SK-N-SH (cell line): ENCODE measurements around the gene CHCHD3.

Experiments used
- EZH2phosphoT487 ChIP-seq: fragments of 200-600 bp; sonication (generic); IDR thresholded peaks from 2 replicates; pipeline ENCODE4 v1.6.1; 2017; ENCODE audit warnings: low read depth, mixed run types, mild to moderate bottlenecking, antibody characterized with exemption, moderate library complexity, borderline replicate concordance
- GABPA ChIP-seq: IDR thresholded peaks from 2 replicates; pipeline ENCODE4 v1.4.0; 2012; ENCODE audit warnings: low read depth, mild to moderate bottlenecking
- JUND ChIP-seq: IDR thresholded peaks from 2 replicates; pipeline ENCODE4 v1.4.0; 2012

DNA sequence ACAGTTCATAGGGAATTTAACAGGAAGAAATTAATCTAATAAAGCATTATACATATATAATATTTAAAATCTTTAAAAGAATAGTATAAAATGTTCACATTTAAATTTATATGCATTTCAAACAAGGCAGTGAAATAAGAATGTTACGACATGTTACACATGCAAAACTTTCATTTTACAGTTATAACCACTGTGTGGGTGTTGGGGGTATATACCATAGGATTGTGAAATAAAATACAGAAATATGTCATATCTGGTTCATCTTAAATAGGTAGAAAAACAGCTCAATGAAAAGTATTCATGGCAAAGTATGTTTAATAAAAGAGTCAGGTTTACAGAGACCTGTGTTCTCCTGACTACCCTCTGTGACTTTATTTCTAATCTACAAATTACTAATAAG is 45.6 kb downstream of the CHCHD3 start:
- no peak for TF ChIP-seq EZH2phosphoT487
- no peak for TF ChIP-seq JUND
- no peak for TF ChIP-seq GABPA
